Endothelial cell of umbilical vein (primary cell): Measurements from ENCODE around the gene PIP5K1C. TPM values are rescaled to one million over a fixed set of nuclear protein-coding genes. Genes with fewer than 3 reads are reported as not detected.

ENCODE experiments used
- BruUV-seq: library from RNA; stranded (reverse); fragments of 400-500 nt; replicated peaks from 2 replicates; lab custom pipeline; 2021; lab: Mats Ljungman, UMichigan
- CTCF ChIA-PET: fragments of 300-600, 350-600 bp; sonication (Branson Sonifier 250); formaldehyde crosslinking; loops from one replicate; lab custom pipeline; 2021; ENCODE audit warnings: antibody characterized with exemption, inconsistent platforms; lab: Charles Lee
- POLR2A ChIA-PET: fragments of 300-600, 350-600 bp; sonication (Branson Sonifier 250); formaldehyde crosslinking; loops from one replicate; lab custom pipeline; 2021; ENCODE audit warnings: antibody characterized with exemption, inconsistent platforms; lab: Charles Lee
- DNase-seq: peaks from one replicate; pipeline ENCODE4 v3.0.0-alpha.2; 2011; ENCODE audit warnings: low read depth, low spot score
- FAIRE-seq: peaks from 2 replicates; lab custom pipeline; 2011; peaks lifted over from hg19 to GRCh38; lab: Jason Lieb, UNC
- H2AFZ ChIP-seq: 2 replicates; pipeline ENCODE4 v1.6.0; 2012; ENCODE audit warnings: low read depth, low read length, control low read depth, inconsistent platforms
- H3K27ac ChIP-seq: 2 replicates; pipeline ENCODE4 v1.5.1; 2011; ENCODE audit warnings: low read depth, mild to moderate bottlenecking, control low read depth, low read length, moderate library complexity; ENCODE audit not compliant: insufficient read depth
- H3K27me3 ChIP-seq, 2 experiments: 2 replicates each; pipeline versions ENCODE4 v1.6.0 to v1.6.1; 2011; ENCODE audit warnings: low read length in 2 of 2, mixed read lengths in 1 of 2; ENCODE audit not compliant: control insufficient read depth in 2 of 2, insufficient read depth in 2 of 2
- H3K36me3 ChIP-seq, 2 experiments: 2 replicates in 1 of 2; 3 replicates in 1 of 2; pipeline ENCODE4 v1.5.1; 2011; ENCODE audit warnings: low read length in 2 of 2, mild to moderate bottlenecking in 1 of 2, moderate library complexity in 1 of 2; ENCODE audit not compliant: control insufficient read depth in 2 of 2, insufficient read depth in 2 of 2; ENCODE audit errors: extremely low read depth in 1 of 2
- H3K4me1 ChIP-seq: 3 replicates; pipeline ENCODE4 v1.5.1; 2011; ENCODE audit warnings: mild to moderate bottlenecking, low read length; ENCODE audit not compliant: control insufficient read depth, insufficient read depth; ENCODE audit errors: extremely low read depth
- H3K4me2 ChIP-seq: 2 replicates; pipeline ENCODE4 v1.6.1; 2011; ENCODE audit warnings: low read length, control low read depth, mixed read lengths; ENCODE audit not compliant: insufficient read depth
- H3K4me3 ChIP-seq, 3 experiments: fragments of 200-600 bp in 1 of 3; sonication (generic), shearing (Covaris generic) in 1 of 3; replicated peaks in 1 of 3; 2 replicates each; pipeline ENCODE4 v1.5.1; 2011 to 2016; ENCODE audit warnings: control low read depth in 3 of 3, low read length in 3 of 3, mild to moderate bottlenecking in 2 of 3, inconsistent platforms in 1 of 3, low read depth in 1 of 3, moderate library complexity in 1 of 3; ENCODE audit not compliant: insufficient read depth in 1 of 3
- H3K79me2 ChIP-seq: 2 replicates; pipeline ENCODE4 v1.6.0; 2012; ENCODE audit warnings: low read length, inconsistent platforms; ENCODE audit not compliant: control insufficient read depth, insufficient read depth
- H3K9ac ChIP-seq: replicated peaks from 2 replicates; pipeline ENCODE3; 2011; ENCODE audit warnings: low read length, control low read depth; ENCODE audit not compliant: insufficient read depth; ENCODE audit errors: extremely low read depth
- H3K9me1 ChIP-seq: replicated peaks from 3 replicates; pipeline ENCODE4 v1.6.0; 2011; ENCODE audit warnings: mild to moderate bottlenecking, low read length; ENCODE audit not compliant: control insufficient read depth, insufficient read depth; ENCODE audit errors: extremely low read depth
- H3K9me3 ChIP-seq: replicated peaks from 2 replicates; pipeline ENCODE4 v1.5.1; 2012; ENCODE audit warnings: low read length, inconsistent platforms; ENCODE audit not compliant: control insufficient read depth, insufficient read depth
- H4K20me1 ChIP-seq: replicated peaks from 2 replicates; pipeline ENCODE3; 2011; ENCODE audit warnings: mild to moderate bottlenecking, low read length; ENCODE audit not compliant: control insufficient read depth, insufficient read depth; ENCODE audit errors: extremely low read depth
- CTCF ChIP-seq, 2 donors: IDR thresholded peaks; 1 replicate in 1 of 2; 2 replicates in 1 of 2; pipeline ENCODE4 v1.5.1; 2011; ENCODE audit warnings: low read length in 2 of 2, mild to moderate bottlenecking in 2 of 2, moderate library complexity in 2 of 2, control low read depth in 1 of 2, inconsistent platforms in 1 of 2, low read depth in 1 of 2; ENCODE audit not compliant: insufficient read depth in 1 of 2; ENCODE audit errors: extremely low read depth in 1 of 2
- EZH2 ChIP-seq: IDR thresholded peaks from 2 replicates; pipeline ENCODE4 v1.6.1; 2012; ENCODE audit warnings: borderline replicate concordance, low read depth, mild to moderate bottlenecking, moderate library complexity, low read length, inconsistent platforms; ENCODE audit not compliant: severe bottlenecking
- FOS ChIP-seq: IDR thresholded peaks from 2 replicates; pipeline ENCODE4 v1.6.1; 2011; ENCODE audit warnings: mild to moderate bottlenecking, low read length, moderate library complexity, borderline replicate concordance; ENCODE audit not compliant: insufficient read depth
- GATA2 ChIP-seq: IDR thresholded peaks from 2 replicates; pipeline ENCODE4 v1.7.0; 2011; ENCODE audit warnings: low read depth, mild to moderate bottlenecking, moderate library complexity, mixed read lengths, low read length; ENCODE audit not compliant: insufficient read length, insufficient read depth
- JUN ChIP-seq: IDR thresholded peaks from 2 replicates; pipeline ENCODE4 v1.6.1; 2011; ENCODE audit warnings: borderline replicate concordance, low read depth; ENCODE audit not compliant: insufficient read length, insufficient read depth
- MYC ChIP-seq: IDR thresholded peaks from one replicate; pipeline ENCODE4 v1.6.1; 2011; ENCODE audit warnings: mild to moderate bottlenecking, low read depth, low read length
- POLR2A ChIP-seq: IDR thresholded peaks from 2 replicates; pipeline ENCODE4 v1.6.1; 2012; ENCODE audit warnings: low read depth, mild to moderate bottlenecking, control low read depth, low read length
- POLR2AphosphoS5 ChIP-seq: IDR thresholded peaks from 2 replicates; pipeline ENCODE4 v1.6.1; 2012; ENCODE audit warnings: low read depth, mild to moderate bottlenecking, control low read depth, low read length, moderate library complexity; ENCODE audit not compliant: insufficient read depth
- dilution Hi-C: fragments of 300-500 bp; cut with MboI; formaldehyde crosslinking; loops from one replicate; pipeline ENCODE4 v1.15.0; 2019; ENCODE audit warnings: low sequenced_read_pairs; ENCODE audit not compliant: extremely low pct_ligation_motif_present
- intact Hi-C: fragments of 100-400 bp; cut with micrococcal nuclease; formaldehyde crosslinking; loops from one replicate; pipeline ENCODE4 v1.10.0; 2022
- polyA plus RNA-seq, 4 experiments: library from polyadenylated mRNA; depleted of rRNA in 3 of 4; stranded (reverse) in 3 of 4; unstranded in 1 of 4; fragments of >200 nt; gene quantifications; 2 replicates each; pipeline versions ENCODE4 v1.2.1 to v1.2.3, GENCODE V29; 2011 to 2012; ENCODE audit warnings: missing spikeins in 1 of 4
- total RNA-seq: library from RNA; stranded (reverse); gene quantifications from 2 replicates; pipeline ENCODE4 v1.2.3, GENCODE V29; 2021
- TF ChIP-seq, protein P1 (sequence below): IDR thresholded peaks from 2 replicates; pipeline ENCODE4 v1.6.1; 2011; ENCODE audit not compliant: insufficient read depth, insufficient read length

The PIP5K1C gene
- total and polyA plus RNA-seq, 2 donors (not counting 3 experiments of a cell fraction or from before 2014, with no cell fraction given) = 31.6 to 79.5 TPM

- Histone ChIP-seq H3K9me1 (no peaks in the 10 kb centered on the region), H3K4me1 (peaks cover 14% of the 10 kb centered on the region), H3K4me2 (peak overlapping the region; percentile 75), H4K20me1 (no peaks in the 10 kb centered on the region), H3K9ac (peak overlapping the region; percentile 93), H3K27me3 (no peaks in the 10 kb centered on the region), H3K79me2 (peaks cover 18% of the 10 kb centered on the region), H3K4me3 (peak overlapping the region; percentile 70 to 94 (median 88)), H3K36me3 (peaks cover 0 to 17% of the 10 kb centered on the region in 2 experiments), H3K9me3 (no peaks in the 10 kb centered on the region), H3K27ac (peak overlapping the region; percentile 93), H2AFZ (peak overlapping the region; percentile 83)
- TF ChIP-seq POLR2A (no peak), MYC (no peak), CTCF (IDR thresholded peaks at IDR 0.05; ENCODE audit: extremely low read depth in 1 of 2, insufficient read depth in 1 of 2, low read depth in 1 of 2, low read length in 2 of 2) (no peak), POLR2AphosphoS5 (no peak), FOS (no peak), EZH2 (no peak), GATA2 (no peak), JUN (no peak)
- TF ChIP-seq, protein P1, sequence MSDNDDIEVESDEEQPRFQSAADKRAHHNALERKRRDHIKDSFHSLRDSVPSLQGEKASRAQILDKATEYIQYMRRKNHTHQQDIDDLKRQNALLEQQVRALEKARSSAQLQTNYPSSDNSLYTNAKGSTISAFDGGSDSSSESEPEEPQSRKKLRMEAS = no peak
- dilution Hi-C loops = no loop called here
- BruUV-seq = no TSS peak
- POLR2A ChIA-PET = no interaction called here
- intact Hi-C loops = loop anchor here (2.0 to 10.0 kb wide), 2 partner anchors 53 to 79 kb away; partner anchors contain the start of genes HMG20B, PIP5K1C and TJP3
- peak; percentile 42 for FAIRE-seq
- CTCF ChIA-PET = interaction anchor here (0.6 to 1.0 kb wide), 2 partner anchors 81 to 362 kb away, joined by 3 read pairs; no protein-coding TSS in a partner anchor
- no peak for DNase-seq
These were observed 74.2 kb downstream of the PIP5K1C start for GRCh38 chr19:3625996-3626472.
